PFSK-1 (cell line): ENCODE results near the gene TET2.

Experiments
- FOXP2 ChIP-seq: optimal IDR thresholded peaks from 2 replicates; pipeline ENCODE3; 2011; ENCODE audit warnings: borderline replicate concordance, control low read depth, inconsistent platforms; ENCODE audit not compliant: insufficient read depth; ENCODE audit errors: extremely low read length, extremely low read depth
- POLR2AphosphoS5 ChIP-seq: IDR thresholded peaks from 2 replicates; pipeline ENCODE4 v1.6.1; 2012; ENCODE audit warnings: low read depth, mild to moderate bottlenecking, control low read depth, low read length, moderate library complexity
- SIN3A ChIP-seq: IDR thresholded peaks from 2 replicates; pipeline ENCODE4 v1.6.1; 2012; ENCODE audit warnings: mild to moderate bottlenecking, low read length, moderate library complexity, borderline replicate concordance; ENCODE audit not compliant: insufficient read depth
- TAF1 ChIP-seq: IDR thresholded peaks from 2 replicates; pipeline ENCODE4 v1.6.1; 2012; ENCODE audit warnings: low read length, control low read depth, borderline replicate concordance; ENCODE audit not compliant: insufficient read depth
- TF ChIP-seq, protein P1 (sequence below), 2 experiments: IDR thresholded peaks; 2 replicates each; pipeline versions ENCODE4 v1.6.1 to v1.8.0; 2011 to 2012; ENCODE audit warnings: low read depth in 2 of 2, low read length in 2 of 2, control low read depth in 1 of 2, inconsistent platforms in 1 of 2, mild to moderate bottlenecking in 1 of 2, moderate library complexity in 1 of 2; ENCODE audit not compliant: insufficient read depth in 1 of 2

DNA sequence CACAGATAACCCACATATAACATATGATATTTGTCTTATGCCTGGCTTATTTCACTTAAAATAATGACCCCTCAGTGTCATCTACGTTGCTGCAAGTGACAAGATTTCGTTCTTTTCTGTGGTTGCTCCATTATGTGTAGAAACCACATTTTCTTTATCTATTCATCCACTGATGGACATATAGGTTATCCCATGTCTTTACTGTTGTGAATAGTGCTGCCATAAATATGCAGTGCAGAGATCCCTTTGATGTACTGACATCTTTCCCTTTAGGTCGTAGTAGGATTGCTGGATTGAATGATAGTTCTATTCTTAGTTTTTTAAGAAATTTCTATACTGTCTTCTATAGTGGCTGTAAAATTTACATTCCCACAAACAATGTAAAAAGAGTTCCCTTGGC is 135.8 kb downstream of the TET2 start:
- TF ChIP-seq, protein P1, sequence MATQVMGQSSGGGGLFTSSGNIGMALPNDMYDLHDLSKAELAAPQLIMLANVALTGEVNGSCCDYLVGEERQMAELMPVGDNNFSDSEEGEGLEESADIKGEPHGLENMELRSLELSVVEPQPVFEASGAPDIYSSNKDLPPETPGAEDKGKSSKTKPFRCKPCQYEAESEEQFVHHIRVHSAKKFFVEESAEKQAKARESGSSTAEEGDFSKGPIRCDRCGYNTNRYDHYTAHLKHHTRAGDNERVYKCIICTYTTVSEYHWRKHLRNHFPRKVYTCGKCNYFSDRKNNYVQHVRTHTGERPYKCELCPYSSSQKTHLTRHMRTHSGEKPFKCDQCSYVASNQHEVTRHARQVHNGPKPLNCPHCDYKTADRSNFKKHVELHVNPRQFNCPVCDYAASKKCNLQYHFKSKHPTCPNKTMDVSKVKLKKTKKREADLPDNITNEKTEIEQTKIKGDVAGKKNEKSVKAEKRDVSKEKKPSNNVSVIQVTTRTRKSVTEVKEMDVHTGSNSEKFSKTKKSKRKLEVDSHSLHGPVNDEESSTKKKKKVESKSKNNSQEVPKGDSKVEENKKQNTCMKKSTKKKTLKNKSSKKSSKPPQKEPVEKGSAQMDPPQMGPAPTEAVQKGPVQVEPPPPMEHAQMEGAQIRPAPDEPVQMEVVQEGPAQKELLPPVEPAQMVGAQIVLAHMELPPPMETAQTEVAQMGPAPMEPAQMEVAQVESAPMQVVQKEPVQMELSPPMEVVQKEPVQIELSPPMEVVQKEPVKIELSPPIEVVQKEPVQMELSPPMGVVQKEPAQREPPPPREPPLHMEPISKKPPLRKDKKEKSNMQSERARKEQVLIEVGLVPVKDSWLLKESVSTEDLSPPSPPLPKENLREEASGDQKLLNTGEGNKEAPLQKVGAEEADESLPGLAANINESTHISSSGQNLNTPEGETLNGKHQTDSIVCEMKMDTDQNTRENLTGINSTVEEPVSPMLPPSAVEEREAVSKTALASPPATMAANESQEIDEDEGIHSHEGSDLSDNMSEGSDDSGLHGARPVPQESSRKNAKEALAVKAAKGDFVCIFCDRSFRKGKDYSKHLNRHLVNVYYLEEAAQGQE (IDR thresholded peaks at IDR 0.05; ENCODE audit: insufficient read depth in 1 of 2, low read depth in 2 of 2, low read length in 2 of 2) = no peak
- TF ChIP-seq POLR2AphosphoS5 = no peak
- no peak for TF ChIP-seq FOXP2
- no peak for TF ChIP-seq TAF1
- no peak for TF ChIP-seq SIN3A
